Osteocyte (in vitro differentiated cells): Measurements from ENCODE around the gene GLOD5. TPM values are rescaled to one million over a fixed set of nuclear protein-coding genes. Genes with fewer than 3 reads are reported as not detected.

ENCODE experiments used
- DNase-seq: peaks from one replicate; pipeline ENCODE4 v3.0.0; 2021; ENCODE audit warnings: mixed read lengths; ENCODE audit not compliant: unreplicated experiment; ENCODE audit errors: extremely low spot score
- H3K27ac Mint-ChIP-seq: one replicate; pipeline ENCODE4 v1.8.0; 2021; ENCODE audit warnings: mild to moderate bottlenecking, mixed read lengths; ENCODE audit not compliant: unreplicated experiment
- H3K27me3 Mint-ChIP-seq: one replicate; pipeline ENCODE4 v1.8.0; 2021; ENCODE audit warnings: mixed read lengths; ENCODE audit not compliant: unreplicated experiment
- H3K36me3 Mint-ChIP-seq: one replicate; pipeline ENCODE4 v1.8.0; 2021; ENCODE audit warnings: mixed read lengths; ENCODE audit not compliant: unreplicated experiment
- H3K4me1 Mint-ChIP-seq: one replicate; pipeline ENCODE4 v1.8.0; 2021; ENCODE audit warnings: mixed read lengths; ENCODE audit not compliant: unreplicated experiment
- H3K4me3 Mint-ChIP-seq: one replicate; pipeline ENCODE4 v1.8.0; 2021; ENCODE audit warnings: mild to moderate bottlenecking, moderate library complexity, mixed read lengths; ENCODE audit not compliant: unreplicated experiment
- H3K9me3 Mint-ChIP-seq: one replicate; pipeline ENCODE4 v1.8.0; 2021; ENCODE audit warnings: mixed read lengths; ENCODE audit not compliant: unreplicated experiment
- CTCF ChIP-seq: fragments of 200-600 bp; sonication (generic); IDR thresholded peaks from 2 replicates; pipeline ENCODE4 v1.5.0; 2021; ENCODE audit warnings: antibody characterized with exemption, mild to moderate bottlenecking, moderate library complexity
- total RNA-seq: library from RNA; stranded (reverse); gene quantifications from 2 replicates; pipeline ENCODE4 v1.2.1, GENCODE V29; 2021

The GLOD5 gene
- total RNA-seq, 1 donor from 2014 or later, result not detected

GRCh38 chrX:48802905-48803200 lies 41.3 kb downstream of the GLOD5 start:
- H3K36me3 Mint-ChIP-seq, result peaks cover 8% of the 10 kb centered on the region
- peak overlapping the region; percentile 98 for H3K27ac Mint-ChIP-seq
- H3K4me1 Mint-ChIP-seq, result peaks cover 11% of the 10 kb centered on the region
- H3K4me3 Mint-ChIP-seq, result peak overlapping the region; percentile 91
- no peaks in the 10 kb centered on the region for H3K27me3 Mint-ChIP-seq
- H3K9me3 Mint-ChIP-seq, result peaks cover 16% of the 10 kb centered on the region
- no peak for DNase-seq
- no peak for TF ChIP-seq CTCF

GRCh38 chrX:48806081-48806480 lies 44.5 kb downstream of the GLOD5 start:
- no peak overlapping the region for H3K4me3 Mint-ChIP-seq
- peaks cover 5% of the 10 kb centered on the region for H3K4me1 Mint-ChIP-seq
- no peak overlapping the region for H3K27ac Mint-ChIP-seq
- no peaks in the 10 kb centered on the region for H3K27me3 Mint-ChIP-seq
- H3K36me3 Mint-ChIP-seq, result peaks cover 11% of the 10 kb centered on the region
- DNase-seq, result no peak
- no peak for TF ChIP-seq CTCF
- peaks cover 11% of the 10 kb centered on the region for H3K9me3 Mint-ChIP-seq

DNA sequence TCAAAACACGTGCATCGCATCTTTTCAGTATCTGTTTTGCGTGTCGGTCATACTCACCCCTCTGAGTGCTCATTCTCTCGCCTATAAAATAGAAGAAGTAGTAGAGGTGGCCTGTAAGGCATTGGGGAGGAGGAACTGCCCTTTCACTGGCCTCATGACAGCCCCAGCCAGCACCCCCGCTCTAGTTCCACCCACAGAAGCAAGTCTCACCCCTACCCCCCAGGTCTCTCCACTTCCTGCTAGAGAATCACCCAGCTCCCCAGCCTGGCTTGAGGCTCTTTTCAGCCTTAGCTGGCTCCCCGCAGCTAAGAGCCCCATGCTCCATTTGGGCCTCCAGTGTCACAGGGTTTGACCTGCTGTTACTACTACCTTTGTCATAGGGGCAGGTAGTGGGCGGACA lies 52.1 kb downstream of the GLOD5 start:
- no peaks in the 10 kb centered on the region for H3K27me3 Mint-ChIP-seq
- no peak for DNase-seq
- H3K9me3 Mint-ChIP-seq, result no peaks in the 10 kb centered on the region
- TF ChIP-seq CTCF, result no peak
- H3K36me3 Mint-ChIP-seq, result peaks cover 12% of the 10 kb centered on the region
- H3K4me1 Mint-ChIP-seq, result no peaks in the 10 kb centered on the region
- H3K4me3 Mint-ChIP-seq, result no peak overlapping the region
- no peak overlapping the region for H3K27ac Mint-ChIP-seq

- DNase-seq, result no peak
- H3K36me3 Mint-ChIP-seq, result peaks cover 12% of the 10 kb centered on the region
- H3K4me3 Mint-ChIP-seq, result no peak overlapping the region
- H3K27me3 Mint-ChIP-seq, result no peaks in the 10 kb centered on the region
- no peak overlapping the region for H3K27ac Mint-ChIP-seq
- no peaks in the 10 kb centered on the region for H3K4me1 Mint-ChIP-seq
- TF ChIP-seq CTCF, result no peak
- no peaks in the 10 kb centered on the region for H3K9me3 Mint-ChIP-seq
Observed at GRCh38 chrX:48814722-48815121, 53.2 kb downstream of the GLOD5 start.

DNA sequence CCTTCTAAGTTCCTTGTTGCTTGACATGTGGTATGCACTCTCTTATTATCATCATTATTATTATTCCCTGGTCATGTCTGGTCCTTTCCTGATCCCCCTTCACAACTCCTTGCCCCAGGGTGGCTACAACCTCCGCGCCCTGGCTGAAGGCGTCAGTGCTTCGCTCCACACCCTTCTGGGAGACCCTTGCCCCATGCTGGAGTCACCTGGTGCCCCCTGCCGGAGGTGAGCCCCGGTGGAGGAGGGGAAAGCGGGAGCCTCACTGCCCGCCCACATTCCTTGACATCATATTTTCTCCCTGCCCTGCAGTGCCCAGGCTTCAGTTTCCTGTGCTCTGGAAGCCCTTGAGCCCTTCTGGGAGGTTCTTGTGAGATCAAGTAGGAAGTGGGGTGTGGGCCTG lies 53.7 kb downstream of the GLOD5 start:
- TF ChIP-seq CTCF, result no peak
- Mint-ChIP-seq H3K4me3 (no peak overlapping the region), H3K27ac (no peak overlapping the region), H3K27me3 (no peaks in the 10 kb centered on the region), H3K36me3 (peaks cover 12% of the 10 kb centered on the region), H3K9me3 (no peaks in the 10 kb centered on the region), H3K4me1 (no peaks in the 10 kb centered on the region)
- no peak for DNase-seq
